ENCODE results near the gene TMC1. TPM values are rescaled to one million over a fixed set of nuclear protein-coding genes. Genes with fewer than 3 reads are reported as not detected.

Gene TMC1
- total RNA-seq, 4 donors from 2014 or later: 0.32 TPM; not detected in 3

- 67 to 80% methylated on average over 1 of the region's 1 CpG for whole genome bisulfite sequencing, 2 donors (ENCODE audit: low coverage in 1 of 2)
- no peaks in the 10 kb centered on the region for H3K4me1 ChIP-seq
- H3K27me3 ChIP-seq: no peaks in the 10 kb centered on the region
- no peaks in the 10 kb centered on the region for H3K36me3 ChIP-seq
- in situ Hi-C loops (cut with MboI; ENCODE audit: low pct_ligation_motif_present in 1 of 4, low pct_unique_long_range_greater_than_20kb in 1 of 4, low sequenced_read_pairs in 3 of 4): loop anchor here in 1 of 4 donors (25.0 kb wide), 1 partner anchor 102 kb away; no protein-coding TSS in a partner anchor
- H3K9me3 ChIP-seq: peaks cover 6 to 10% of the 10 kb centered on the region in 2 donors
- H3K4me3 ChIP-seq: no peak overlapping the region
- intact Hi-C loops (cut with DNase I; ENCODE audit: low total_unique reads): no loop called here
- no peak for DNase-seq
- TF ChIP-seq POLR2AphosphoS5 (IDR thresholded peaks at IDR 0.05) (no peak), POLR2A (IDR thresholded peaks at IDR 0.05) (no peak), EP300 (IDR thresholded peaks at IDR 0.05; ENCODE audit: low read depth) (no peak)
- TF ChIP-seq, protein P1, sequence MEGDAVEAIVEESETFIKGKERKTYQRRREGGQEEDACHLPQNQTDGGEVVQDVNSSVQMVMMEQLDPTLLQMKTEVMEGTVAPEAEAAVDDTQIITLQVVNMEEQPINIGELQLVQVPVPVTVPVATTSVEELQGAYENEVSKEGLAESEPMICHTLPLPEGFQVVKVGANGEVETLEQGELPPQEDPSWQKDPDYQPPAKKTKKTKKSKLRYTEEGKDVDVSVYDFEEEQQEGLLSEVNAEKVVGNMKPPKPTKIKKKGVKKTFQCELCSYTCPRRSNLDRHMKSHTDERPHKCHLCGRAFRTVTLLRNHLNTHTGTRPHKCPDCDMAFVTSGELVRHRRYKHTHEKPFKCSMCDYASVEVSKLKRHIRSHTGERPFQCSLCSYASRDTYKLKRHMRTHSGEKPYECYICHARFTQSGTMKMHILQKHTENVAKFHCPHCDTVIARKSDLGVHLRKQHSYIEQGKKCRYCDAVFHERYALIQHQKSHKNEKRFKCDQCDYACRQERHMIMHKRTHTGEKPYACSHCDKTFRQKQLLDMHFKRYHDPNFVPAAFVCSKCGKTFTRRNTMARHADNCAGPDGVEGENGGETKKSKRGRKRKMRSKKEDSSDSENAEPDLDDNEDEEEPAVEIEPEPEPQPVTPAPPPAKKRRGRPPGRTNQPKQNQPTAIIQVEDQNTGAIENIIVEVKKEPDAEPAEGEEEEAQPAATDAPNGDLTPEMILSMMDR (IDR thresholded peaks at IDR 0.05): no peak
- no peak overlapping the region for H3K27ac ChIP-seq
These were observed 113.8 kb downstream of the TMC1 start for GRCh38 chr9:72635197-72635596.

GRCh38 chr9:72636621-72637020 lies 115.2 kb downstream of the TMC1 start:
- H3K36me3 ChIP-seq: no peaks in the 10 kb centered on the region
- TF ChIP-seq POLR2AphosphoS5 (IDR thresholded peaks at IDR 0.05) (no peak), POLR2A (IDR thresholded peaks at IDR 0.05) (no peak), EP300 (IDR thresholded peaks at IDR 0.05; ENCODE audit: low read depth) (no peak)
- TF ChIP-seq, protein P1 (IDR thresholded peaks at IDR 0.05): no peak
- in situ Hi-C loops (cut with MboI; ENCODE audit: low pct_ligation_motif_present in 1 of 4, low pct_unique_long_range_greater_than_20kb in 1 of 4, low sequenced_read_pairs in 3 of 4) (loop anchor here in 1 of 4 donors (25.0 kb wide), 1 partner anchor 101 kb away; no protein-coding TSS in a partner anchor), intact Hi-C loops (cut with DNase I; ENCODE audit: low total_unique reads) (no loop called here)
- peaks cover 6 to 10% of the 10 kb centered on the region in 2 donors for H3K9me3 ChIP-seq
- H3K4me3 ChIP-seq: no peak overlapping the region
- no peaks in the 10 kb centered on the region for H3K4me1 ChIP-seq
- no peaks in the 10 kb centered on the region for H3K27me3 ChIP-seq
- DNase-seq: no peak
- WGBS, 2 donors (ENCODE audit: low coverage in 1 of 2): 58 to 76% methylated on average over 3 of the region's 3 CpGs
- H3K27ac ChIP-seq: no peak overlapping the region

- H3K27ac ChIP-seq: no peak overlapping the region
- intact Hi-C loops (cut with DNase I; ENCODE audit: low total_unique reads) (no loop called here), in situ Hi-C loops (cut with MboI; ENCODE audit: low pct_ligation_motif_present in 1 of 4, low pct_unique_long_range_greater_than_20kb in 1 of 4, low sequenced_read_pairs in 3 of 4) (loop anchor here in 1 of 4 donors (25.0 kb wide), 1 partner anchor 94 kb away; no protein-coding TSS in a partner anchor)
- TF ChIP-seq EP300 (IDR thresholded peaks at IDR 0.05; ENCODE audit: low read depth) (no peak), POLR2AphosphoS5 (IDR thresholded peaks at IDR 0.05) (no peak), POLR2A (IDR thresholded peaks at IDR 0.05) (no peak)
- TF ChIP-seq, protein P1 (IDR thresholded peaks at IDR 0.05): no peak
- H3K4me1 ChIP-seq: no peaks in the 10 kb centered on the region
- no peaks in the 10 kb centered on the region for H3K9me3 ChIP-seq
- H3K36me3 ChIP-seq: no peaks in the 10 kb centered on the region
- DNase-seq: no peak
- no peaks in the 10 kb centered on the region for H3K27me3 ChIP-seq
- H3K4me3 ChIP-seq: no peak overlapping the region
These were observed 122.2 kb downstream of the TMC1 start for GRCh38 chr9:72643651-72644050.

DNA sequence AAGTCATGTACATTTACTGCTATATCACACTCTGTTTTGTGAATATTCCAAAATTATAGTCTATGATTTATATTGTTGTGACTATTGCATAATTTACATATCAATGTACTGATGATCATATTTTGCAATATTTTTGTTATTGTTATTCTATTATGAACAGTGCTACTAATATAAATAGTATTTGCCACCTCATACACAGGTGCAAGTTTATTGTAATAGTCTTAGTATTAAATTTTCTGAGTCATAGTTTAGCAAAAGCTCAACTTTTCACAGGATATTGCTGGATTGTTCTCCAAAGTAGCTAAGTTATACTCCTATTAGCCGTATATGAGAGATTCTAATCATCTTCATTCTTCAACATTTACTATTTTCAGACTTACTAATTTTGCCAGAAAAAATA lies 124.7 kb downstream of the TMC1 start:
- in situ Hi-C loops (cut with MboI; ENCODE audit: low pct_ligation_motif_present in 1 of 4, low pct_unique_long_range_greater_than_20kb in 1 of 4, low sequenced_read_pairs in 3 of 4): loop anchor here in 1 of 4 donors (25.0 kb wide), 1 partner anchor 91 kb away; no protein-coding TSS in a partner anchor
- Histone ChIP-seq H3K9me3 (no peaks in the 10 kb centered on the region), H3K36me3 (no peaks in the 10 kb centered on the region), H3K27me3 (no peaks in the 10 kb centered on the region), H3K4me3 (no peak overlapping the region), H3K4me1 (no peaks in the 10 kb centered on the region), H3K27ac (no peak overlapping the region)
- TF ChIP-seq EP300 (IDR thresholded peaks at IDR 0.05; ENCODE audit: low read depth) (no peak), POLR2AphosphoS5 (IDR thresholded peaks at IDR 0.05) (no peak), POLR2A (IDR thresholded peaks at IDR 0.05) (no peak)
- TF ChIP-seq, protein P1 (IDR thresholded peaks at IDR 0.05): no peak
- WGBS, 2 donors (ENCODE audit: low coverage in 1 of 2): 74 to 100% methylated on average over 1 of the region's 1 CpG
- no peak for DNase-seq
- intact Hi-C loops (cut with DNase I; ENCODE audit: low total_unique reads): no loop called here

Measured in transverse colon (tissue), 4 donors.